WERI-Rb-1 (cell line): Measurements from ENCODE around the gene WIF1.
A peak's percentile ranks its signal among the peaks of the same experiment; 100 is the strongest.

Experiments used
- DNase-seq: peaks from one replicate; pipeline ENCODE4 v3.0.0-alpha.2; 2020
- H3K27ac ChIP-seq: fragments of 250-450 bp; sonication (Bioruptor Pico); 2 replicates; pipeline ENCODE4 v1.5.1; 2020; ENCODE audit warnings: mild to moderate bottlenecking, moderate library complexity
- H3K27me3 ChIP-seq: fragments of 250-450 bp; sonication (Bioruptor Pico); 2 replicates; pipeline ENCODE4 v1.5.1; 2021; ENCODE audit warnings: mild to moderate bottlenecking, low read depth, moderate library complexity; ENCODE audit not compliant: insufficient read depth, severe bottlenecking
- H3K36me3 ChIP-seq: fragments of 250-450 bp; sonication (Bioruptor Pico); 2 replicates; pipeline ENCODE4 v1.5.1; 2020; ENCODE audit warnings: mild to moderate bottlenecking, moderate library complexity
- H3K4me3 ChIP-seq: 2 replicates; pipeline ENCODE4 v1.5.1; 2011; ENCODE audit warnings: low read depth, mild to moderate bottlenecking, control low read depth, low read length
- H3K9me3 ChIP-seq: fragments of 250-450 bp; sonication (Bioruptor Pico); 2 replicates; pipeline ENCODE4 v1.5.1; 2021; ENCODE audit warnings: mild to moderate bottlenecking, moderate library complexity; ENCODE audit not compliant: severe bottlenecking
- CTCF ChIP-seq: IDR thresholded peaks from 2 replicates; pipeline ENCODE4 v1.5.1; 2011; ENCODE audit warnings: low read depth, mild to moderate bottlenecking, control low read depth, inconsistent platforms, low read length

The WIF1 gene

GRCh38 chr12:65051218-65051617 is 69.9 kb downstream of the WIF1 start:
- DNase-seq: no peak
- Histone ChIP-seq H3K27me3 (no peaks in the 10 kb centered on the region), H3K36me3 (no peaks in the 10 kb centered on the region), H3K4me3 (no peak overlapping the region), H3K27ac (no peak overlapping the region), H3K9me3 (no peaks in the 10 kb centered on the region)
- TF ChIP-seq CTCF: no peak

GRCh38 chr12:65045269-65045668 is 75.8 kb downstream of the WIF1 start:
- Histone ChIP-seq H3K4me3 (no peak overlapping the region), H3K27me3 (no peaks in the 10 kb centered on the region), H3K9me3 (no peaks in the 10 kb centered on the region), H3K27ac (no peak overlapping the region), H3K36me3 (no peaks in the 10 kb centered on the region)
- TF ChIP-seq CTCF: no peak
- DNase-seq: no peak

- Histone ChIP-seq H3K4me3 (no peak overlapping the region), H3K27ac (no peak overlapping the region), H3K36me3 (no peaks in the 10 kb centered on the region), H3K9me3 (peaks cover 8% of the 10 kb centered on the region), H3K27me3 (peaks cover 2% of the 10 kb centered on the region)
- 0 out of 2 replicates have a peak, but pooled peaks have one; percentile 12 for TF ChIP-seq CTCF
- DNase-seq: peak; percentile 9
Observed at GRCh38 chr12:65039301-65039700, 81.8 kb downstream of the WIF1 start.

- H3K36me3 ChIP-seq: no peaks in the 10 kb centered on the region
- H3K4me3 ChIP-seq: no peak overlapping the region
- DNase-seq: no peak
- no peaks in the 10 kb centered on the region for H3K9me3 ChIP-seq
- no peak for TF ChIP-seq CTCF
- H3K27me3 ChIP-seq: peaks cover 4% of the 10 kb centered on the region
- no peak overlapping the region for H3K27ac ChIP-seq
Observed at GRCh38 chr12:65025136-65025535, 96.0 kb downstream of the WIF1 start.

- TF ChIP-seq CTCF: no peak
- H3K36me3 ChIP-seq: no peaks in the 10 kb centered on the region
- no peak overlapping the region for H3K27ac ChIP-seq
- no peaks in the 10 kb centered on the region for H3K9me3 ChIP-seq
- peaks cover 4% of the 10 kb centered on the region for H3K27me3 ChIP-seq
- DNase-seq: no peak
- no peak overlapping the region for H3K4me3 ChIP-seq
Observed at GRCh38 chr12:65023485-65023884, 97.6 kb downstream of the WIF1 start.

GRCh38 chr12:65022960-65023359 is 98.1 kb downstream of the WIF1 start:
- no peak for DNase-seq
- Histone ChIP-seq H3K36me3 (no peaks in the 10 kb centered on the region), H3K27me3 (peaks cover 4% of the 10 kb centered on the region), H3K27ac (no peak overlapping the region), H3K9me3 (no peaks in the 10 kb centered on the region), H3K4me3 (no peak overlapping the region)
- no peak for TF ChIP-seq CTCF
